Mesenchymal stem cell (in vitro differentiated cells and primary cell): ENCODE data around the gene RNLS.

Experiments
- DNase-seq: peaks from one replicate; pipeline ENCODE4 v3.0.0-alpha.2; 2013
- H2AFZ ChIP-seq: one replicate; pipeline ENCODE4 v1.6.1; 2013; ENCODE audit warnings: low read depth, mild to moderate bottlenecking, control low read depth, inconsistent platforms, low read length, moderate library complexity
- H2AK5ac ChIP-seq: 2 replicates; pipeline ENCODE4 v1.6.1; 2013; ENCODE audit warnings: low read length, moderate library complexity, mild to moderate bottlenecking, inconsistent platforms; ENCODE audit not compliant: severe bottlenecking
- H2BK120ac ChIP-seq: one replicate; pipeline ENCODE4 v1.6.1; 2013; ENCODE audit warnings: low read depth, mild to moderate bottlenecking, inconsistent platforms, low read length, moderate library complexity
- H2BK12ac ChIP-seq, 2 experiments: one replicate each; pipeline ENCODE4 v1.6.1; 2013; ENCODE audit warnings: inconsistent platforms in 2 of 2, low read length in 2 of 2, mild to moderate bottlenecking in 2 of 2, moderate library complexity in 2 of 2, control low read depth in 1 of 2
- H2BK15ac ChIP-seq: one replicate; pipeline ENCODE4 v1.6.1; 2013; ENCODE audit warnings: mild to moderate bottlenecking, low read depth, inconsistent platforms; ENCODE audit not compliant: poor library complexity, severe bottlenecking
- H2BK5ac ChIP-seq: 2 replicates; pipeline ENCODE4 v1.6.1; 2013; ENCODE audit warnings: low read depth, mild to moderate bottlenecking, low read length, control low read depth, inconsistent platforms; ENCODE audit not compliant: poor library complexity, severe bottlenecking
- H3K14ac ChIP-seq, 2 experiments: one replicate each; pipeline ENCODE4 v1.6.1; 2013; ENCODE audit warnings: inconsistent platforms in 2 of 2, low read length in 2 of 2, control low read depth in 1 of 2, mild to moderate bottlenecking in 1 of 2, moderate library complexity in 1 of 2
- H3K18ac ChIP-seq, 2 experiments: one replicate each; pipeline ENCODE4 v1.6.1; 2013; ENCODE audit warnings: inconsistent platforms in 2 of 2, low read length in 2 of 2, control low read depth in 1 of 2, low read depth in 1 of 2, mild to moderate bottlenecking in 1 of 2
- H3K23ac ChIP-seq, 2 experiments: one replicate each; pipeline ENCODE4 v1.6.1; 2013; ENCODE audit warnings: inconsistent platforms in 2 of 2, low read length in 2 of 2, mild to moderate bottlenecking in 2 of 2, moderate library complexity in 2 of 2, control low read depth in 1 of 2
- H3K27ac ChIP-seq: 2 replicates; pipeline ENCODE4 v1.5.1; 2013; ENCODE audit warnings: mild to moderate bottlenecking, moderate library complexity, low read length, control low read depth, inconsistent platforms; ENCODE audit not compliant: poor library complexity, severe bottlenecking
- H3K27me3 ChIP-seq, 2 experiments: 2 replicates each; pipeline versions ENCODE4 v1.6.1 to v1.7.0; 2013; ENCODE audit warnings: low read length in 2 of 2, mild to moderate bottlenecking in 2 of 2, moderate library complexity in 2 of 2, control low read depth in 1 of 2, inconsistent platforms in 1 of 2; ENCODE audit not compliant: control insufficient read depth in 1 of 2, insufficient read depth in 1 of 2
- H3K36me3 ChIP-seq, 2 experiments: 2 replicates each; pipeline versions ENCODE4 v1.6.1 to v1.7.0; 2013; ENCODE audit warnings: low read length in 2 of 2, control low read depth in 1 of 2, inconsistent platforms in 1 of 2, low read depth in 1 of 2, mild to moderate bottlenecking in 1 of 2; ENCODE audit not compliant: insufficient read depth in 2 of 2, control insufficient read depth in 1 of 2
- H3K4ac ChIP-seq, 2 experiments: one replicate each; pipeline ENCODE4 v1.6.1; 2013; ENCODE audit warnings: inconsistent platforms in 2 of 2, low read length in 2 of 2, mild to moderate bottlenecking in 2 of 2, moderate library complexity in 2 of 2, control low read depth in 1 of 2, low read depth in 1 of 2
- H3K4me1 ChIP-seq: 2 replicates; pipeline ENCODE4 v1.6.1; 2013; ENCODE audit warnings: low read depth, low read length, control low read depth; ENCODE audit not compliant: control insufficient read depth, insufficient read depth
- H3K4me2 ChIP-seq: 2 replicates; pipeline ENCODE4 v1.6.1; 2013; ENCODE audit warnings: low read length, mild to moderate bottlenecking, inconsistent platforms; ENCODE audit not compliant: poor library complexity, severe bottlenecking
- H3K4me3 ChIP-seq, 2 experiments: 2 replicates each; pipeline versions ENCODE4 v1.5.1 to v1.7.0; 2013; ENCODE audit warnings: low read length in 2 of 2, mild to moderate bottlenecking in 2 of 2, control low read depth in 1 of 2, low read depth in 1 of 2; ENCODE audit not compliant: insufficient read depth in 1 of 2
- H3K79me1 ChIP-seq: replicated peaks from 2 replicates; pipeline ENCODE4 v1.6.1; 2013; ENCODE audit warnings: mild to moderate bottlenecking, control low read depth, low read length, inconsistent platforms; ENCODE audit not compliant: poor library complexity, severe bottlenecking
- H3K9ac ChIP-seq: 2 replicates; pipeline ENCODE4 v1.7.0; 2013; ENCODE audit warnings: mild to moderate bottlenecking, low read length, moderate library complexity
- H3K9me3 ChIP-seq: 2 replicates; pipeline ENCODE4 v1.7.0; 2013; ENCODE audit warnings: mild to moderate bottlenecking, low read length; ENCODE audit not compliant: control insufficient read depth
- H4K8ac ChIP-seq: one replicate; pipeline ENCODE4 v1.6.1; 2013; ENCODE audit warnings: inconsistent platforms, mild to moderate bottlenecking, low read length, moderate library complexity
- H4K91ac ChIP-seq: one replicate; pipeline ENCODE4 v1.6.1; 2013; ENCODE audit warnings: mild to moderate bottlenecking, low read length, inconsistent platforms
- WGBS: methylation state at CpG from one replicate; pipeline ENCODE4 v1.1.7; 2013; ENCODE audit warnings: mixed read lengths; 5-methylcytosine and 5-hydroxymethylcytosine counted together

Gene RNLS

GRCh38 chr10:88232983-88233543 is 350.1 kb downstream of the RNLS start:
- H3K23ac ChIP-seq: no peak overlapping the region
- H3K27me3 ChIP-seq: no peaks in the 10 kb centered on the region
- no peak overlapping the region for H2BK120ac ChIP-seq
- no peak overlapping the region for H3K4me2 ChIP-seq
- H3K9ac ChIP-seq: no peak overlapping the region
- 70% methylated on average over 3 of the region's 7 CpGs for WGBS
- no peaks in the 10 kb centered on the region for H3K36me3 ChIP-seq
- H2AFZ ChIP-seq: no peak overlapping the region
- no peaks in the 10 kb centered on the region for H3K4me1 ChIP-seq
- no peak overlapping the region for H4K91ac ChIP-seq
- no peak overlapping the region for H3K14ac ChIP-seq
- H3K9me3 ChIP-seq: no peaks in the 10 kb centered on the region
- no peak for DNase-seq
- no peak overlapping the region for H4K8ac ChIP-seq
- H3K79me1 ChIP-seq: no peaks in the 10 kb centered on the region
- no peak overlapping the region for H3K4ac ChIP-seq
- no peak overlapping the region for H2BK15ac ChIP-seq
- no peak overlapping the region for H3K27ac ChIP-seq
- H2BK12ac ChIP-seq: no peak overlapping the region
- H2AK5ac ChIP-seq: no peak overlapping the region
- H3K18ac ChIP-seq: no peak overlapping the region
- peak overlapping the region in 1 of 2 experiments; percentile 11 for H3K4me3 ChIP-seq
- no peak overlapping the region for H2BK5ac ChIP-seq

GRCh38 chr10:88232029-88232895 is 350.9 kb downstream of the RNLS start:
- H3K4me3 ChIP-seq: peak overlapping the region in 1 of 2 experiments; percentile 11
- H3K79me1 ChIP-seq: no peaks in the 10 kb centered on the region
- H3K4ac ChIP-seq: no peak overlapping the region
- no peaks in the 10 kb centered on the region for H3K27me3 ChIP-seq
- peaks cover 1% of the 10 kb centered on the region for H3K4me1 ChIP-seq
- no peak overlapping the region for H2AFZ ChIP-seq
- H2BK5ac ChIP-seq: no peak overlapping the region
- H3K9me3 ChIP-seq: no peaks in the 10 kb centered on the region
- H3K4me2 ChIP-seq: no peak overlapping the region
- no peaks in the 10 kb centered on the region for H3K36me3 ChIP-seq
- no peak for DNase-seq
- H2BK15ac ChIP-seq: no peak overlapping the region
- H2BK120ac ChIP-seq: no peak overlapping the region
- peak overlapping the region; percentile 41 for H4K91ac ChIP-seq
- H3K18ac ChIP-seq: no peak overlapping the region
- no peak overlapping the region for H2AK5ac ChIP-seq
- H3K9ac ChIP-seq: peak overlapping the region; percentile 58
- 87% methylated on average over 5 of the region's 5 CpGs for WGBS
- no peak overlapping the region for H3K14ac ChIP-seq
- no peak overlapping the region for H3K27ac ChIP-seq
- H2BK12ac ChIP-seq: no peak overlapping the region
- H3K23ac ChIP-seq: no peak overlapping the region
- no peak overlapping the region for H4K8ac ChIP-seq

- DNase-seq: no peak
- Histone ChIP-seq H2AK5ac (no peak overlapping the region), H3K79me1 (no peaks in the 10 kb centered on the region), H3K18ac (no peak overlapping the region), H3K14ac (no peak overlapping the region), H3K27ac (no peak overlapping the region), H3K9ac (no peak overlapping the region), H3K4me1 (peaks cover 1% of the 10 kb centered on the region), H2BK5ac (no peak overlapping the region), H3K4me3 (no peak overlapping the region), H3K27me3 (no peaks in the 10 kb centered on the region), H4K91ac (no peak overlapping the region), H3K4ac (no peak overlapping the region), H3K4me2 (no peak overlapping the region), H3K36me3 (no peaks in the 10 kb centered on the region), H3K23ac (no peak overlapping the region), H4K8ac (no peak overlapping the region), H3K9me3 (no peaks in the 10 kb centered on the region), H2BK12ac (no peak overlapping the region), H2AFZ (no peak overlapping the region), H2BK120ac (no peak overlapping the region), H2BK15ac (peak overlapping the region; percentile 41)
- WGBS: 80% methylated on average over 8 of the region's 8 CpGs
Observed at GRCh38 chr10:88230251-88230650, 352.9 kb downstream of the RNLS start.

- H2AFZ ChIP-seq: no peak overlapping the region
- no peak overlapping the region for H3K27ac ChIP-seq
- no peaks in the 10 kb centered on the region for H3K9me3 ChIP-seq
- H3K23ac ChIP-seq: no peak overlapping the region
- DNase-seq: no peak
- H2BK120ac ChIP-seq: no peak overlapping the region
- H3K14ac ChIP-seq: no peak overlapping the region
- no peak overlapping the region for H2BK5ac ChIP-seq
- no peak overlapping the region for H3K4ac ChIP-seq
- H3K27me3 ChIP-seq: no peaks in the 10 kb centered on the region
- no peaks in the 10 kb centered on the region for H3K79me1 ChIP-seq
- H4K91ac ChIP-seq: no peak overlapping the region
- H3K18ac ChIP-seq: no peak overlapping the region
- H2BK12ac ChIP-seq: peak overlapping the region in 1 of 2 experiments; percentile 46
- H2BK15ac ChIP-seq: no peak overlapping the region
- no peak overlapping the region for H3K4me3 ChIP-seq
- H3K4me2 ChIP-seq: no peak overlapping the region
- no peak overlapping the region for H2AK5ac ChIP-seq
- 95% methylated on average over 4 of the region's 4 CpGs for WGBS
- H3K36me3 ChIP-seq: no peaks in the 10 kb centered on the region
- H3K9ac ChIP-seq: peak overlapping the region; percentile 18
- H4K8ac ChIP-seq: no peak overlapping the region
- peaks cover 1% of the 10 kb centered on the region for H3K4me1 ChIP-seq
Observed at GRCh38 chr10:88228130-88228529, 355.0 kb downstream of the RNLS start.
